ENCODE data around the gene PITPNM2.

DNA sequence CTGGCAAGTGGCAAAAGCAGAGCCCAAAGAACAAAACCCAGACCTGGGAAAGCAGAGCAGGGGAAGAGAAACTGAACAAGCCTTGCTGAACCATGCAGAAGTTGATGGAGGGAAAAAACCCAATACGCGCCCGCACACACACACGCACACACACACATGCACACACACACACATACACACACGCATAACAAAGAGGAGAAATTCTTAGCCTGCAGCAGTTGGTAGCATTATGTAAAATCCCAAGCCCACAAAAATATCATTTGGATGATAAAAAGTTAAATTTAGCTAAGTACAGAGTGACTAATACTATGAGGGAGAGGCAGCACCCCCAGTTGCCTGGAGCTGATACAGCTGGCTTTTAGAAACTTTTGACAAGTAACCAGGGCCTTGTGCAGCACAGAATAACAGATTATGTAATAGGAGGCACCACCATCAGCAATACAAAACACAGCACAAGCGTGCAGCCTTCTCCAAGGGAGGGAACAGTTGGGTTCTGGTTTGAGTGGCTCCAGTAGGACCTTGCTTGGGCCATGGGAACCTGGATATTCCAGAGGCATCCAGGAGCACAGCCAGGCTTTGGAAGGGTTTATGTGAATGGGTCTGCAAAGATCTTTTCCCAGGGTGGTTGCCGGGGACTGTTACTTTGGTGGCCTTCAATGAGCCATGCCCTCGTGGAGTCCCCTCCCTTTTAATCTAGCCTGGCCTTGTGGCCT, 35.3 kb downstream of the PITPNM2 start:
- TF ChIP-seq, protein P1, sequence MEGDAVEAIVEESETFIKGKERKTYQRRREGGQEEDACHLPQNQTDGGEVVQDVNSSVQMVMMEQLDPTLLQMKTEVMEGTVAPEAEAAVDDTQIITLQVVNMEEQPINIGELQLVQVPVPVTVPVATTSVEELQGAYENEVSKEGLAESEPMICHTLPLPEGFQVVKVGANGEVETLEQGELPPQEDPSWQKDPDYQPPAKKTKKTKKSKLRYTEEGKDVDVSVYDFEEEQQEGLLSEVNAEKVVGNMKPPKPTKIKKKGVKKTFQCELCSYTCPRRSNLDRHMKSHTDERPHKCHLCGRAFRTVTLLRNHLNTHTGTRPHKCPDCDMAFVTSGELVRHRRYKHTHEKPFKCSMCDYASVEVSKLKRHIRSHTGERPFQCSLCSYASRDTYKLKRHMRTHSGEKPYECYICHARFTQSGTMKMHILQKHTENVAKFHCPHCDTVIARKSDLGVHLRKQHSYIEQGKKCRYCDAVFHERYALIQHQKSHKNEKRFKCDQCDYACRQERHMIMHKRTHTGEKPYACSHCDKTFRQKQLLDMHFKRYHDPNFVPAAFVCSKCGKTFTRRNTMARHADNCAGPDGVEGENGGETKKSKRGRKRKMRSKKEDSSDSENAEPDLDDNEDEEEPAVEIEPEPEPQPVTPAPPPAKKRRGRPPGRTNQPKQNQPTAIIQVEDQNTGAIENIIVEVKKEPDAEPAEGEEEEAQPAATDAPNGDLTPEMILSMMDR (IDR thresholded peaks at IDR 0.05), result no peak
- TF ChIP-seq POLR2AphosphoS5 (IDR thresholded peaks at IDR 0.05), result peak; percentile 46 to 80 (median 79)
- TF ChIP-seq POLR2A (IDR thresholded peaks at IDR 0.05), result no peak
- TF ChIP-seq EP300 (IDR thresholded peaks at IDR 0.05), result no peak
